Activated T-cell treated with anti-CD3 and anti-CD28 coated beads, Interleukin-2, amount 50 U/mL, for 24 hours (primary cell): ENCODE data around the gene UBE3A.

Experiments used
- DNase-seq: peaks from one replicate; pipeline ENCODE4 v3.0.0-alpha.2; 2020
- H3K27ac Mint-ChIP-seq: 2 replicates; pipeline ENCODE4 v1.8.0; 2020; ENCODE audit warnings: mild to moderate bottlenecking, mixed read lengths
- H3K27me3 Mint-ChIP-seq: 2 replicates; pipeline ENCODE4 v1.8.0; 2020; ENCODE audit warnings: mixed read lengths
- H3K36me3 Mint-ChIP-seq: 2 replicates; pipeline ENCODE4 v1.8.0; 2020; ENCODE audit warnings: low read depth, mixed read lengths
- H3K4me1 Mint-ChIP-seq: 2 replicates; pipeline ENCODE4 v1.8.0; 2020; ENCODE audit warnings: low read depth, mixed read lengths
- H3K4me3 Mint-ChIP-seq: 2 replicates; pipeline ENCODE4 v1.8.0; 2020; ENCODE audit warnings: mild to moderate bottlenecking, moderate library complexity, mixed read lengths
- H3K9me3 Mint-ChIP-seq: 2 replicates; pipeline ENCODE4 v1.8.0; 2020; ENCODE audit warnings: mixed read lengths

Gene UBE3A

GRCh38 chr15:25346371-25346770, 92.5 kb downstream of the UBE3A start:
- no peaks in the 10 kb centered on the region for H3K27me3 Mint-ChIP-seq
- peaks cover 29% of the 10 kb centered on the region for H3K9me3 Mint-ChIP-seq
- DNase-seq: no peak
- peaks cover 98% of the 10 kb centered on the region for H3K36me3 Mint-ChIP-seq
- H3K4me3 Mint-ChIP-seq: no peak overlapping the region
- no peak overlapping the region for H3K27ac Mint-ChIP-seq
- H3K4me1 Mint-ChIP-seq: peaks cover 8% of the 10 kb centered on the region

GRCh38 chr15:25345943-25346342, 92.9 kb downstream of the UBE3A start:
- Mint-ChIP-seq H3K27me3 (no peaks in the 10 kb centered on the region), H3K27ac (no peak overlapping the region), H3K36me3 (peaks cover 95% of the 10 kb centered on the region), H3K4me1 (peaks cover 8% of the 10 kb centered on the region), H3K4me3 (no peak overlapping the region), H3K9me3 (peaks cover 27% of the 10 kb centered on the region)
- no peak for DNase-seq

GRCh38 chr15:25342629-25343028, 96.2 kb downstream of the UBE3A start:
- no peak overlapping the region for H3K27ac Mint-ChIP-seq
- no peak overlapping the region for H3K4me3 Mint-ChIP-seq
- H3K27me3 Mint-ChIP-seq: no peaks in the 10 kb centered on the region
- DNase-seq: no peak
- H3K4me1 Mint-ChIP-seq: peaks cover 8% of the 10 kb centered on the region
- peaks cover 7% of the 10 kb centered on the region for H3K9me3 Mint-ChIP-seq
- peaks cover 93% of the 10 kb centered on the region for H3K36me3 Mint-ChIP-seq

GRCh38 chr15:25339431-25339830, 99.4 kb downstream of the UBE3A start:
- no peak for DNase-seq
- Mint-ChIP-seq H3K9me3 (peaks cover 22% of the 10 kb centered on the region), H3K27ac (no peak overlapping the region), H3K4me3 (no peak overlapping the region), H3K36me3 (peaks cover 93% of the 10 kb centered on the region), H3K4me1 (no peaks in the 10 kb centered on the region), H3K27me3 (no peaks in the 10 kb centered on the region)

- Mint-ChIP-seq H3K27me3 (no peaks in the 10 kb centered on the region), H3K27ac (no peak overlapping the region), H3K4me3 (no peak overlapping the region), H3K36me3 (peaks cover 94% of the 10 kb centered on the region), H3K4me1 (peaks cover 2% of the 10 kb centered on the region), H3K9me3 (peaks cover 31% of the 10 kb centered on the region)
- DNase-seq: no peak
These were observed 103.5 kb downstream of the UBE3A start for GRCh38 chr15:25335279-25335678.

GRCh38 chr15:25333049-25333448, 105.8 kb downstream of the UBE3A start:
- H3K4me3 Mint-ChIP-seq: no peak overlapping the region
- no peaks in the 10 kb centered on the region for H3K27me3 Mint-ChIP-seq
- H3K27ac Mint-ChIP-seq: no peak overlapping the region
- no peak for DNase-seq
- H3K4me1 Mint-ChIP-seq: peaks cover 3% of the 10 kb centered on the region
- peaks cover 31% of the 10 kb centered on the region for H3K9me3 Mint-ChIP-seq
- peaks cover 92% of the 10 kb centered on the region for H3K36me3 Mint-ChIP-seq

GRCh38 chr15:25332306-25332705, 106.5 kb downstream of the UBE3A start:
- Mint-ChIP-seq H3K4me3 (no peak overlapping the region), H3K27ac (no peak overlapping the region), H3K4me1 (peaks cover 3% of the 10 kb centered on the region), H3K36me3 (peaks cover 92% of the 10 kb centered on the region), H3K27me3 (no peaks in the 10 kb centered on the region), H3K9me3 (peaks cover 31% of the 10 kb centered on the region)
- DNase-seq: no peak

GRCh38 chr15:25331860-25332259, 107.0 kb downstream of the UBE3A start:
- H3K36me3 Mint-ChIP-seq: peaks cover 92% of the 10 kb centered on the region
- H3K4me1 Mint-ChIP-seq: peaks cover 3% of the 10 kb centered on the region
- DNase-seq: no peak
- peaks cover 28% of the 10 kb centered on the region for H3K9me3 Mint-ChIP-seq
- no peaks in the 10 kb centered on the region for H3K27me3 Mint-ChIP-seq
- no peak overlapping the region for H3K27ac Mint-ChIP-seq
- H3K4me3 Mint-ChIP-seq: no peak overlapping the region

- peaks cover 3% of the 10 kb centered on the region for H3K4me1 Mint-ChIP-seq
- no peaks in the 10 kb centered on the region for H3K27me3 Mint-ChIP-seq
- H3K36me3 Mint-ChIP-seq: peaks cover 92% of the 10 kb centered on the region
- DNase-seq: no peak
- H3K9me3 Mint-ChIP-seq: peaks cover 28% of the 10 kb centered on the region
- H3K4me3 Mint-ChIP-seq: no peak overlapping the region
- no peak overlapping the region for H3K27ac Mint-ChIP-seq
These were observed 107.4 kb downstream of the UBE3A start for GRCh38 chr15:25331404-25331803.

GRCh38 chr15:25329696-25330095, 109.1 kb downstream of the UBE3A start:
- Mint-ChIP-seq H3K4me3 (no peak overlapping the region), H3K9me3 (peaks cover 22% of the 10 kb centered on the region), H3K4me1 (peaks cover 3% of the 10 kb centered on the region), H3K36me3 (peaks cover 92% of the 10 kb centered on the region), H3K27me3 (no peaks in the 10 kb centered on the region), H3K27ac (no peak overlapping the region)
- no peak for DNase-seq

- H3K4me3 Mint-ChIP-seq: no peak overlapping the region
- H3K27me3 Mint-ChIP-seq: no peaks in the 10 kb centered on the region
- H3K27ac Mint-ChIP-seq: no peak overlapping the region
- H3K36me3 Mint-ChIP-seq: peaks cover 91% of the 10 kb centered on the region
- peaks cover 26% of the 10 kb centered on the region for H3K9me3 Mint-ChIP-seq
- peaks cover 3% of the 10 kb centered on the region for H3K4me1 Mint-ChIP-seq
- no peak for DNase-seq
These were observed 111.1 kb downstream of the UBE3A start for GRCh38 chr15:25327686-25328085.

GRCh38 chr15:25325187-25325586, 113.6 kb downstream of the UBE3A start:
- Mint-ChIP-seq H3K36me3 (peaks cover 86% of the 10 kb centered on the region), H3K9me3 (peaks cover 32% of the 10 kb centered on the region), H3K4me3 (no peak overlapping the region), H3K27ac (no peak overlapping the region), H3K27me3 (no peaks in the 10 kb centered on the region), H3K4me1 (no peaks in the 10 kb centered on the region)
- no peak for DNase-seq

- Mint-ChIP-seq H3K27me3 (no peaks in the 10 kb centered on the region), H3K4me3 (no peak overlapping the region), H3K4me1 (no peaks in the 10 kb centered on the region), H3K9me3 (peaks cover 44% of the 10 kb centered on the region), H3K36me3 (peaks cover 82% of the 10 kb centered on the region), H3K27ac (no peak overlapping the region)
- DNase-seq: no peak
These were observed 115.4 kb downstream of the UBE3A start for GRCh38 chr15:25323420-25323819.

GRCh38 chr15:25287823-25288222, 151.0 kb downstream of the UBE3A start:
- no peak overlapping the region for H3K27ac Mint-ChIP-seq
- no peak for DNase-seq
- H3K9me3 Mint-ChIP-seq: peaks cover 24% of the 10 kb centered on the region
- H3K27me3 Mint-ChIP-seq: no peaks in the 10 kb centered on the region
- no peaks in the 10 kb centered on the region for H3K36me3 Mint-ChIP-seq
- H3K4me3 Mint-ChIP-seq: no peak overlapping the region
- H3K4me1 Mint-ChIP-seq: no peaks in the 10 kb centered on the region
